Tibial artery (tissue), 4 donors: ENCODE measurements around the gene C3AR1.

Source experiments
- DNase-seq, 2 donors: peaks; one replicate each; pipeline ENCODE4 v3.0.0-alpha.2; 2019
- H3K27ac ChIP-seq, 2 donors: fragments of 200-600 bp; sonication (generic) in 1 of 2; 1 replicate in 1 of 2; 2 replicates in 1 of 2; pipeline ENCODE4 v1.5.1; 2018 to 2019; ENCODE audit warnings: mild to moderate bottlenecking in 1 of 2
- H3K27me3 ChIP-seq, 2 donors: fragments of 200-600 bp; sonication (generic) in 1 of 2; one replicate each; pipeline versions ENCODE4 v1.5.1 to v1.6.0; 2016 to 2019
- H3K36me3 ChIP-seq, 3 donors: fragments of 200-600 bp; sonication (generic) in 2 of 3; one replicate each; pipeline ENCODE4 v1.5.1; 2016 to 2019; ENCODE audit warnings: mild to moderate bottlenecking in 2 of 3
- H3K4me1 ChIP-seq, 4 donors: fragments of 200-600 bp; sonication (generic) in 2 of 4; 1 replicate in 3 of 4; 2 replicates in 1 of 4; pipeline ENCODE4 v1.5.1; 2016 to 2019
- H3K4me3 ChIP-seq, 2 donors: fragments of 200-600 bp; sonication (generic) in 1 of 2; 1 replicate in 1 of 2; 2 replicates in 1 of 2; pipeline ENCODE4 v1.5.1; 2018 to 2019; ENCODE audit warnings: mild to moderate bottlenecking in 2 of 2
- H3K9me3 ChIP-seq, 3 donors: fragments of 200-600 bp; sonication (generic) in 1 of 3; one replicate each; pipeline ENCODE4 v1.5.1; 2016 to 2019
- intact Hi-C: fragments of 100-400 bp; cut with DNase I; formaldehyde crosslinking; loops from one replicate; pipeline ENCODE4 v1.15.0; 2023; ENCODE audit warnings: low total_unique reads
- TF ChIP-seq, protein P1 (sequence below), 2 experiments: fragments of 200-600 bp in 1 of 2; fragments of 450-650 bp in 1 of 2; IDR thresholded peaks; one replicate each; pipeline ENCODE4 v1.5.1; 2017 to 2019; ENCODE audit warnings: antibody characterized with exemption in 2 of 2, mild to moderate bottlenecking in 1 of 2, moderate library complexity in 1 of 2

C3AR1 gene

GRCh38 chr12:8057839-8058238 is 8.3 kb downstream of the C3AR1 start:
- H3K4me1 ChIP-seq = no peaks in the 10 kb centered on the region
- H3K36me3 ChIP-seq = peaks cover 24 to 32% (median 30%) of the 10 kb centered on the region in 3 donors
- H3K4me3 ChIP-seq = no peak overlapping the region
- no peak overlapping the region for H3K27ac ChIP-seq
- TF ChIP-seq, protein P1, sequence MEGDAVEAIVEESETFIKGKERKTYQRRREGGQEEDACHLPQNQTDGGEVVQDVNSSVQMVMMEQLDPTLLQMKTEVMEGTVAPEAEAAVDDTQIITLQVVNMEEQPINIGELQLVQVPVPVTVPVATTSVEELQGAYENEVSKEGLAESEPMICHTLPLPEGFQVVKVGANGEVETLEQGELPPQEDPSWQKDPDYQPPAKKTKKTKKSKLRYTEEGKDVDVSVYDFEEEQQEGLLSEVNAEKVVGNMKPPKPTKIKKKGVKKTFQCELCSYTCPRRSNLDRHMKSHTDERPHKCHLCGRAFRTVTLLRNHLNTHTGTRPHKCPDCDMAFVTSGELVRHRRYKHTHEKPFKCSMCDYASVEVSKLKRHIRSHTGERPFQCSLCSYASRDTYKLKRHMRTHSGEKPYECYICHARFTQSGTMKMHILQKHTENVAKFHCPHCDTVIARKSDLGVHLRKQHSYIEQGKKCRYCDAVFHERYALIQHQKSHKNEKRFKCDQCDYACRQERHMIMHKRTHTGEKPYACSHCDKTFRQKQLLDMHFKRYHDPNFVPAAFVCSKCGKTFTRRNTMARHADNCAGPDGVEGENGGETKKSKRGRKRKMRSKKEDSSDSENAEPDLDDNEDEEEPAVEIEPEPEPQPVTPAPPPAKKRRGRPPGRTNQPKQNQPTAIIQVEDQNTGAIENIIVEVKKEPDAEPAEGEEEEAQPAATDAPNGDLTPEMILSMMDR (IDR thresholded peaks at IDR 0.05) = no peak
- no peaks in the 10 kb centered on the region for H3K27me3 ChIP-seq
- intact Hi-C loops = no loop called here
- H3K9me3 ChIP-seq = no peaks in the 10 kb centered on the region
- DNase-seq = no peak

GRCh38 chr12:8057306-8057705 is 8.9 kb downstream of the C3AR1 start:
- Histone ChIP-seq H3K27ac (no peak overlapping the region), H3K4me3 (no peak overlapping the region), H3K9me3 (no peaks in the 10 kb centered on the region), H3K27me3 (no peaks in the 10 kb centered on the region), H3K36me3 (peaks cover 30 to 38% (median 36%) of the 10 kb centered on the region in 3 donors), H3K4me1 (no peaks in the 10 kb centered on the region)
- TF ChIP-seq, protein P1 (IDR thresholded peaks at IDR 0.05) = no peak
- no peak for DNase-seq
- intact Hi-C loops = no loop called here

GRCh38 chr12:8054816-8055215 is 11.3 kb downstream of the C3AR1 start:
- no peak for DNase-seq
- H3K4me1 ChIP-seq = no peaks in the 10 kb centered on the region
- H3K36me3 ChIP-seq = peaks cover 53 to 63% (median 58%) of the 10 kb centered on the region in 3 donors
- H3K9me3 ChIP-seq = no peaks in the 10 kb centered on the region
- H3K27ac ChIP-seq = no peak overlapping the region
- no peaks in the 10 kb centered on the region for H3K27me3 ChIP-seq
- no peak overlapping the region for H3K4me3 ChIP-seq
- TF ChIP-seq, protein P1 (IDR thresholded peaks at IDR 0.05) = no peak
- intact Hi-C loops = no loop called here

- no peak overlapping the region for H3K4me3 ChIP-seq
- intact Hi-C loops = no loop called here
- peaks cover 74 to 84% (median 80%) of the 10 kb centered on the region in 3 donors for H3K36me3 ChIP-seq
- no peaks in the 10 kb centered on the region for H3K9me3 ChIP-seq
- no peak overlapping the region for H3K27ac ChIP-seq
- H3K27me3 ChIP-seq = no peaks in the 10 kb centered on the region
- TF ChIP-seq, protein P1 (IDR thresholded peaks at IDR 0.05) = no peak
- H3K4me1 ChIP-seq = no peaks in the 10 kb centered on the region
- DNase-seq = peak in 1 of 2 donors; percentile 47
These were observed 13.5 kb downstream of the C3AR1 start for GRCh38 chr12:8052679-8053078.

DNA sequence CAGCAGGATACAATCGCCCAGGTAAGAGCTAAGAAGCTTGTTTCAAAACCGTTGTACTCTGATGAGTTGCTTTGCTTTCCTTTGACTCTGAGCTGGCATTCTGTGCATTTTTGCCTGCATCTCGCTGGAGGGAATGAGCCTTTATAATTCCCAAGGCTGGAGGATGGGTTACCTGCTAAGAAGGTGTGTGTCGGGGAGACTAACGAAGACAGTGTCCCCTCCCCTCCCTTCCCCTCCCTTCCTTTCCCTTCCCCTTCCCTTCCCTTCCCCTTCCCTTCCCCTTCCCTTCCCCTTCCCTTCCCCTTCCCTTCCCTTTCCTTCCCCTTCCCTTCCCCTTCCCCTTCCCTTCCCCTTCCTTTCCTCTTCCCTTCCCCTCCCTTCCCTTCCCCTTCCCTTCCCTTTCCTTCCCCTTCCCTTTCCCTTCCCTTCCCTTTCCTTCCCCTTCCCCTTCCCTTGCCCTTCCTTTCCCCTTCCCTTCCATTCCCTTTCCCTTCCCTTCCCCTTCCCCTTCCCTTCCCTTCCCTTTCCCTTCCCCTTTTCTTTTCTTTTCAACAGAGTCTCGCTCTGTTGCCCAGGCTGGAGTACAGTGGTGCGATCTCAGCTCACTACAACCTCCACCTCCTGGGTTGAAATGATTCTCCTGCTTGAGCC is 15.4 kb downstream of the C3AR1 start:
- TF ChIP-seq, protein P1 (IDR thresholded peaks at IDR 0.05) = no peak
- Histone ChIP-seq H3K36me3 (peaks cover 94 to 97% (median 94%) of the 10 kb centered on the region in 3 donors), H3K27ac (no peak overlapping the region), H3K4me1 (no peaks in the 10 kb centered on the region), H3K27me3 (no peaks in the 10 kb centered on the region), H3K9me3 (no peaks in the 10 kb centered on the region), H3K4me3 (no peak overlapping the region)
- no peak for DNase-seq
- intact Hi-C loops = no loop called here
